EH (cell line): ENCODE measurements around the gene PIPOX.

Source experiments
- DNase-seq: peaks from one replicate; pipeline ENCODE4 v3.0.0-alpha.2; 2015; ENCODE audit warnings: low read depth

The PIPOX gene

DNA sequence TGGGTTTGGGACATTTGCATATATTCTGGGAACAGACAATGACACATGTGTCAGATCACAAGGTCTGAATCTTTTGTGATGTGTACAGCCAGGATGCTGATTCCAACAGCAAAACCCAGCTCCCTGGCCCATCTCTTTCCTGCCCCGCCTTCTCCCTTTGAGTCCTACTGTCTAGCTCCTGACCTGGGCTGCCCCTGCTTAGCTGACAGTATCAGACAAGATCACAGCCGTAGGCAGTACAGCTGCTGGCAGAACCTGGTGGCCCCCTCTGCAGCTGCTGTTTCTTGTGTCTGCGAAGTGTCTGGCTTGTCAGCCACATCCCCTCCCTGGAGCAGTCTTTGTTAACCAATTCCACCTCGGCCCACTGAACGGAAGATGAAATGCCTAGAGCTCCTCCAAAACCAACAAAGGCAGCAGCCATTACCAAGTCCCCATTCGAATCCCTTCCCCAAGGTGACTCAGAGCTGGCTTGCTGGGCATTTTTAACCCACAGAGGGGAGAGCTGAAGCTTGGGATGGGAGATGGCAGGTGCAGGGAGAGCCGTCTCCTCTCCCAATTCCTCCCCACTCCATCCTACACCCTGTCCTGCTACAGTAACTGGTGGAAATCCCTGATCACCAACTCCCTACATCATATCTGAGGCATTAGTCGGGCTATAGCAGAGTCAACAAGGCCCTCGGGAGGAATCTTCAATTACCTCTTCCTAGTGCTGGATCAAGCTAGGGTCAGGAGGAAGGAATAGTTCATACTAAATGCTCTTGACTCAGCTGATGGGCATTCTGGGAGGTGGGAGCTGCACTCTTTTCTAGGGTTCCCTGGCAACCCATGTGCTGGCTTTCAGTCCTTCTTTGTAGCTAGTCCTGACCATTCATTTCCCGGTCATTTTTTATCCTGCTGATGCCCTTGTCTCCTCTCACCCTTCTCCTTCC is 5.8 kb downstream of the PIPOX start:
- peak; percentile 61 for DNase-seq

DNA sequence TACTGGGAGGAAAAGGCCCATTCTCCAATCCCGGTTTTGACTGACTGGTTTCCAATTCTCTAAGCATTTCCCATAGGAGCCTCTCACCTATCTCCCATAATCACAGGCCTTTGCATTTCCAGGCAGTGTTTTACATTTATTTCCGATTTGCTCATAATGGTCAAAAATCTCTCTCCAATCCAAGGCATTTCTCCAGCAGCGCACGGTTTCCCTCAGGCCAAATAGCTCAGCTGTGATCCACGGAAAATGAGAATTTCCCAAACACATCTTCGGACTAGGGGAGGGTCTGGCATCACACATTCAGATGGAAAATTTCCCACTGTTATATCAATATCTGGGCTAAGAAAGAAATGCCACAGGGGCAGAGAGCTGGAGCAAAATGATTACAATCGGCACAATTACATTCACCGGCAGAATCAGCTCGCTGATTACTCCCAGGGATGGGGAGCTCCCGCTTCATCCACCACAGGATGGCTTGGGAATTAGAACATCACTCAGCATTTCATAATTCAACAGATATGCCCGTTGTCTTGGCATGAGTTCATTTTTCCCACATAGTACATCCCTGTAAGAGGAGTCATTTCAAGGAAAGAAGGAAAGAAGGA is 6.7 kb downstream of the PIPOX start:
- DNase-seq, result no peak

GRCh38 chr17:29050176-29050575 is 7.2 kb downstream of the PIPOX start:
- no peak for DNase-seq

DNA sequence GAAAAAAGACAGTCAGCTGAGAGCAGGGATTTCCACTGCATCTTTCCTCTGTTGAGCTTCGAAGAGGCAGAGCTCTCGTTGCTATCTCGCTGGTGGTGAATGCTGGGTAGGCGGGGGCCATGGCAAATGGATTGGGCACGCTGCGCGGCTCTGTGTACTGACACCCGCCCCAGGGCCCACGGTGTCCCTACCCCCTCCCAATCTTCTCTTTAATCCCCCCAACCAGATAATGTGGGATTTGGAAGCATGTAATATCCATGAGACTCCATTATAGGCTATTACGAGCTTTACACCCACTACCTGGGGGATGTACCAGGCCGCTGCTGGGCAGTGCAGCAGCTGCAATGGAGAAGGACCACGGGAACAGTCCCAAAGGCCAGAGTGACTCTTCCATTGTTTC is 8.3 kb downstream of the PIPOX start:
- DNase-seq, result no peak

GRCh38 chr17:29051731-29052130 is 8.8 kb downstream of the PIPOX start:
- no peak for DNase-seq

GRCh38 chr17:29054835-29055234 is 11.9 kb downstream of the PIPOX start:
- no peak for DNase-seq

- DNase-seq, result no peak
Observed at GRCh38 chr17:29057361-29057760, 14.4 kb downstream of the PIPOX start.

DNA sequence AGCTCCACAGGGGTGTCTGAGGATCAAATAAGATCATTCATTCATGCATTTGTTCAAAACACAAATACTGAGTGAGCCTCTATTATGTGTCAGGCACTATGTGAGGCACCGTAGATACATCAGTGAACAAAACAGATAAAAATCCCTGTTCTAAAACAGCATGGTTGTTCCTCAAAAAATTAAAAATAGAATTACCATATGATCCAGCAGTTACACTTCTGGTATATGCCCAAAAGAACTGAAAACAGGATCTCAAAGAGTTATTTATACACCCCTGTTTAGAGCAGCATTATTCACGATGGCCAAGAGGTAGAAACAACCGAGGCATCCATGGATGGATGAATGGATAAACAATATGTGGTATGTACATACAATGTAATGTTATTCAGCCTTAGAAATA is 15.4 kb downstream of the PIPOX start:
- DNase-seq, result no peak

- peak; percentile 43 for DNase-seq
Observed at GRCh38 chr17:29059281-29059680, 16.3 kb downstream of the PIPOX start.

DNA sequence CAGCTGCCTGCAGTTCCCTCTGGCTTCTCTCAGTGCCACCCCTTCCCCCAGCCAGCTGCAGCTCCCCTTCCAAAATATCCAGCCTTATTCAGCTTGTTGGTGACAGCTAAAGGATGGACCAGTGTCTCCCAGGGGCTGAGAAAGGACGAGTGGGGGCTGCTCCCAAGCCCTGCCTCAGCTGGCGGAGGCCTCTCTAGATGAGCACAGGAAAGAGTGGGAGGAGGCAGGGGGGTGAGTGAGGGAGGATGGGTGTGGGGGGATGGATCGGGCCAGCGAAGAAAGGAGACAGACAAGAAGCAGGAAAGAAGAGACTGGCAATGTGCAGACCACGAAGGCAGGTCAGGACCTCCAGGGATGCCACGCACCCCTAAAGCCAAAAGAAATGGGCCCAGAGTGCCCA is 17.5 kb downstream of the PIPOX start:
- DNase-seq, result no peak

GRCh38 chr17:29061036-29061435 is 18.1 kb downstream of the PIPOX start:
- DNase-seq, result no peak

DNA sequence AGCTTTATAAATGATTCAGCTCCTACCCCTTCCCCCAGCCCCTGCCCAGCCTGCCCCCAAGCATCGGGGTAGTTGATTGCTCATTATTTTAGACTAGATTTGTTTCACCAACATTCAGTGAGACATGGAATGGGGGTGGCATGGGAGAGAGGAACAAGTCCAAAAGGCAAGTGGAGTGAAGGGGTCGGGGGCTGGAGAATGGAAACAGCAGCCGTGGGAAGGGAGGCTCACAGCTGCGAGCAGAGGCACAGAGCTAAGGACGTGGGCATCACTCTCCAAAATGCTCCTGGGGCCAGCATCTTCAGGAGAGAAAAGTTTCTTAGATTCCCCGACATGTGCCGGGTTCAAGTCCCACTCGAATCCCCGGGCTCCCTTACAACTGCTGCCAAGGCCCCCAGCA is 19.3 kb downstream of the PIPOX start:
- DNase-seq, result no peak

DNA sequence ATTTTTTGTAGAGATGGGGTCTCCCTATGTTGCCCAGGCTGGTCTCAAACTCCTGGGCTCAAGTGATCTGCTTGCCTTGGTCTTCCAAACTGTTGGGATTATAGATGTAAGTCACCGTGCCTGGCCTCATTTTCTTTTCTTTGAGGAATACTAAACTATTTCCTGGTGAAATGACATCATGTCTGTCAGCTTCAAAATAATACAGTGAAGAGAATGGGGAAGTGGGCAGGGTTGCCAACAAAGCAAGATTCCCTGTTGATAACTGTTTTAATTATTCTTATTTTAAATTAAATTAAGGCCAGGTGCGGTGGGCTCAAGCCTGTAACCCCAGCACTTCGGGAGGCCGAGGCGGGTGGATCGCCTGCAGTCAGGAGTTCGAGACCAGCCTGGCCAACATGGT is 21.1 kb downstream of the PIPOX start:
- DNase-seq, result no peak

GRCh38 chr17:29066047-29066446 is 23.1 kb downstream of the PIPOX start:
- DNase-seq, result no peak

DNA sequence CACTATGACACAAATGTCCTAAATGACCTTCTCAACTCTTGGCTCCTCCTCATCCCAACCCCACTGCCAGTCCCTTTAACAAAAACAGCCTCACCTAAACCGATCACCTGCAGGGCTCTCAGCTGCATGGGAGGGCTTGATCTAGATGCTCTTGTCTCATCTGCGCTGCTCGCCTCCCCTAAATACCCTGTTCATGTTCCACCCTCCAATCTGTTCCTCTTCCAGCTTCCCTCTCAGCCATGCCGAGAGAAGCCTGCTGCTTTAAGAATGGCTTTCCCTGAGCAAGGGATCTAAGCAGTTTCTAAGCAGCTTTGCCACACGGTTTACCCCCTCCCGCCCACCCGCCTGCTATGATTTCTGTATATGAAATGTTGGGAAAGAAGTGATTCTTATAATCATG is 23.7 kb downstream of the PIPOX start:
- DNase-seq, result no peak

- DNase-seq, result no peak
Observed at GRCh38 chr17:29068818-29069217, 25.9 kb downstream of the PIPOX start.

- DNase-seq, result peak; percentile 61
Observed at GRCh38 chr17:29069526-29070041, 26.6 kb downstream of the PIPOX start.

DNA sequence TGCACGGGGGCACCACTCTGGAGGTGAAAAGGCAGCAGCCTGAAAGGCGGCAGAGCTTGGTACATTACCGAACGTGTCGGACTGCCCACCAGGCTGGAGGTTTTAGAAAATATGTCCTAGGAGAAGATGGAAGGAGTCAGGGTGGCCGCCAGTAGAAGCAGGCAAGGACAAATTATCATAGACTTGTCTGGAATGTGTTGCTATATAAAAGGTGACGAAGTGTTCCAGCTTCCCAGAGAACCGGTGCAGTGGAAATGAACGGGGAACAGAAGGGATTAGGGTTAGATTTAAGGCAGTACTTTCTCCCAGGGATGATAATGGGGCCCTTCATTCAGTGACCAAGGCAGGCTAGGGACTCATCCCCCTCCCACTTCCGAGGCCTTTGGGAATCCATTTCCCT is 27.4 kb downstream of the PIPOX start:
- DNase-seq, result no peak

DNA sequence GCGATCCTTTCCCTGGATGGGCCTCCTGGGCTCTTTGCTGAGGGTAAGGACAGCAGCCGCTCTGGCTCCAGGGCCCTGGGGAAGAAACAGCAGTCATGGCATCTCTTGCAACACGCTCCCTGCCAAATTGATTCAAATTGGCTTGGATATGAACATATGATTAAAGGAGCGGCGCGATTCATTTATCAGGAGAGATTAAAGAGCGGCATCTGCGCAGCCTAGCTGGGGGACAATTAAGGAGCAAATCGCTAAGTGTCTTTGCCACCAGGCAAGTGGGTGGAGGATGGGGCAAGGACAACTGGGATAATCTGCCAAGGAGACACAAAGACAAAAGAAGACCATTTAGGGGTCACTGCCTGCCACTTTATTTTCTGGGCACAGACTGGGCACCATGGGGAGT is 27.8 kb downstream of the PIPOX start:
- DNase-seq, result no peak

GRCh38 chr17:29071303-29071702 is 28.4 kb downstream of the PIPOX start:
- no peak for DNase-seq

DNA sequence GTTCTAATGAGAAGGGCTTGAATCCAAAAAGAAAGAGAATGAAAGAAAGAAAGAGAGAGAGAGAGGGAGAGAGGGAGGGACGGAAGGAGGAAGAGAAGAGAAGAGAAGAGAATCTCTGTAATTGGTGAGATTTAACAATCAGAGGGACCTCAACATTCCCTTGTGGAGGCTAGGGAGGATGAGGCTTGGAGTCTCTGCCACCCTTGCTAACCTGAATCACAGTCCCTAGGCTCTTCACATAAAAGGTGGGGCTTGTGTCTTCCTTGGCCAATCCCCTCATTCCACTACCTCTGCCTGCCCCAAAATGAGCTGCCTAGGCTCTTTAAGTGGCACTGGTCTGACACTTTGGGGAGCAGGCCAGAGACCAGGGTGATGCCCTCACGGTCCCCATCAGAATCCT is 30.1 kb downstream of the PIPOX start:
- no peak for DNase-seq

DNA sequence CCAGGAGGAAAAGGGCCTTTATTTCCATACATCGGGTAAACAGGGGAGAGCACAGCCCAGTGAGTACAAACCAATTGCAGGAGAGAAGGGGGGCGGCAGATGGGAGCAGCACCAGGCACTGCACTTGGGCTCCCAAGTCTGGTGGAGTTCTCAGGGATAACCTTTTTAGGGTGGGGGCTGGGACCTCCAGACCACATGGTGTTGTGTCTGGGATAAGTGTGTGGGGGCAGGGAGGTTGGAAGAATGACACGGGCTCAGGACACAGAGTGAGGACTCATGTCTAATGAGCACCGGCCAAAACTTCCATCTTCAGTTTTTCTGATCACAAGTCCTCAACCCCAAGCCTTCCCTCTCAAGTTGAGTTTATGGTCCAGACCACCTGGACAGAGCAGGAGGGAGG is 30.6 kb downstream of the PIPOX start:
- no peak for DNase-seq

GRCh38 chr17:29074488-29074887 is 31.5 kb downstream of the PIPOX start:
- DNase-seq, result no peak
